Endothelial cell of umbilical vein (primary cell): ENCODE measurements around the gene SCN10A. TPM values are rescaled to one million over a fixed set of nuclear protein-coding genes. Genes with fewer than 3 reads are reported as not detected.

Experiments used
- BruUV-seq: library from RNA; stranded (reverse); fragments of 400-500 nt; replicated peaks from 2 replicates; lab custom pipeline; 2021; lab: Mats Ljungman, UMichigan
- CTCF ChIA-PET: fragments of 300-600, 350-600 bp; sonication (Branson Sonifier 250); formaldehyde crosslinking; loops from one replicate; lab custom pipeline; 2021; ENCODE audit warnings: antibody characterized with exemption, inconsistent platforms; lab: Charles Lee
- POLR2A ChIA-PET: fragments of 300-600, 350-600 bp; sonication (Branson Sonifier 250); formaldehyde crosslinking; loops from one replicate; lab custom pipeline; 2021; ENCODE audit warnings: antibody characterized with exemption, inconsistent platforms; lab: Charles Lee
- DNase-seq: peaks from one replicate; pipeline ENCODE4 v3.0.0-alpha.2; 2011; ENCODE audit warnings: low read depth, low spot score
- FAIRE-seq: peaks from 2 replicates; lab custom pipeline; 2011; peaks lifted over from hg19 to GRCh38; lab: Jason Lieb, UNC
- H2AFZ ChIP-seq: 2 replicates; pipeline ENCODE4 v1.6.0; 2012; ENCODE audit warnings: low read depth, low read length, control low read depth, inconsistent platforms
- H3K27ac ChIP-seq: 2 replicates; pipeline ENCODE4 v1.5.1; 2011; ENCODE audit warnings: low read depth, mild to moderate bottlenecking, control low read depth, low read length, moderate library complexity; ENCODE audit not compliant: insufficient read depth
- H3K27me3 ChIP-seq, 2 experiments: 2 replicates each; pipeline versions ENCODE4 v1.6.0 to v1.6.1; 2011; ENCODE audit warnings: low read length in 2 of 2, mixed read lengths in 1 of 2; ENCODE audit not compliant: control insufficient read depth in 2 of 2, insufficient read depth in 2 of 2
- H3K36me3 ChIP-seq, 2 experiments: 2 replicates in 1 of 2; 3 replicates in 1 of 2; pipeline ENCODE4 v1.5.1; 2011; ENCODE audit warnings: low read length in 2 of 2, mild to moderate bottlenecking in 1 of 2, moderate library complexity in 1 of 2; ENCODE audit not compliant: control insufficient read depth in 2 of 2, insufficient read depth in 2 of 2; ENCODE audit errors: extremely low read depth in 1 of 2
- H3K4me1 ChIP-seq: 3 replicates; pipeline ENCODE4 v1.5.1; 2011; ENCODE audit warnings: mild to moderate bottlenecking, low read length; ENCODE audit not compliant: control insufficient read depth, insufficient read depth; ENCODE audit errors: extremely low read depth
- H3K4me2 ChIP-seq: 2 replicates; pipeline ENCODE4 v1.6.1; 2011; ENCODE audit warnings: low read length, control low read depth, mixed read lengths; ENCODE audit not compliant: insufficient read depth
- H3K4me3 ChIP-seq, 3 experiments: fragments of 200-600 bp in 1 of 3; sonication (generic), shearing (Covaris generic) in 1 of 3; replicated peaks in 1 of 3; 2 replicates each; pipeline ENCODE4 v1.5.1; 2011 to 2016; ENCODE audit warnings: control low read depth in 3 of 3, low read length in 3 of 3, mild to moderate bottlenecking in 2 of 3, inconsistent platforms in 1 of 3, low read depth in 1 of 3, moderate library complexity in 1 of 3; ENCODE audit not compliant: insufficient read depth in 1 of 3
- H3K79me2 ChIP-seq: 2 replicates; pipeline ENCODE4 v1.6.0; 2012; ENCODE audit warnings: low read length, inconsistent platforms; ENCODE audit not compliant: control insufficient read depth, insufficient read depth
- H3K9ac ChIP-seq: replicated peaks from 2 replicates; pipeline ENCODE3; 2011; ENCODE audit warnings: low read length, control low read depth; ENCODE audit not compliant: insufficient read depth; ENCODE audit errors: extremely low read depth
- H3K9me1 ChIP-seq: replicated peaks from 3 replicates; pipeline ENCODE4 v1.6.0; 2011; ENCODE audit warnings: mild to moderate bottlenecking, low read length; ENCODE audit not compliant: control insufficient read depth, insufficient read depth; ENCODE audit errors: extremely low read depth
- H3K9me3 ChIP-seq: replicated peaks from 2 replicates; pipeline ENCODE4 v1.5.1; 2012; ENCODE audit warnings: low read length, inconsistent platforms; ENCODE audit not compliant: control insufficient read depth, insufficient read depth
- H4K20me1 ChIP-seq: replicated peaks from 2 replicates; pipeline ENCODE3; 2011; ENCODE audit warnings: mild to moderate bottlenecking, low read length; ENCODE audit not compliant: control insufficient read depth, insufficient read depth; ENCODE audit errors: extremely low read depth
- EZH2 ChIP-seq: IDR thresholded peaks from 2 replicates; pipeline ENCODE4 v1.6.1; 2012; ENCODE audit warnings: borderline replicate concordance, low read depth, mild to moderate bottlenecking, moderate library complexity, low read length, inconsistent platforms; ENCODE audit not compliant: severe bottlenecking
- FOS ChIP-seq: IDR thresholded peaks from 2 replicates; pipeline ENCODE4 v1.6.1; 2011; ENCODE audit warnings: mild to moderate bottlenecking, low read length, moderate library complexity, borderline replicate concordance; ENCODE audit not compliant: insufficient read depth
- GATA2 ChIP-seq: IDR thresholded peaks from 2 replicates; pipeline ENCODE4 v1.7.0; 2011; ENCODE audit warnings: low read depth, mild to moderate bottlenecking, moderate library complexity, mixed read lengths, low read length; ENCODE audit not compliant: insufficient read length, insufficient read depth
- JUN ChIP-seq: IDR thresholded peaks from 2 replicates; pipeline ENCODE4 v1.6.1; 2011; ENCODE audit warnings: borderline replicate concordance, low read depth; ENCODE audit not compliant: insufficient read length, insufficient read depth
- MYC ChIP-seq: IDR thresholded peaks from one replicate; pipeline ENCODE4 v1.6.1; 2011; ENCODE audit warnings: mild to moderate bottlenecking, low read depth, low read length
- POLR2A ChIP-seq: IDR thresholded peaks from 2 replicates; pipeline ENCODE4 v1.6.1; 2012; ENCODE audit warnings: low read depth, mild to moderate bottlenecking, control low read depth, low read length
- POLR2AphosphoS5 ChIP-seq: IDR thresholded peaks from 2 replicates; pipeline ENCODE4 v1.6.1; 2012; ENCODE audit warnings: low read depth, mild to moderate bottlenecking, control low read depth, low read length, moderate library complexity; ENCODE audit not compliant: insufficient read depth
- dilution Hi-C: fragments of 300-500 bp; cut with MboI; formaldehyde crosslinking; loops from one replicate; pipeline ENCODE4 v1.15.0; 2019; ENCODE audit warnings: low sequenced_read_pairs; ENCODE audit not compliant: extremely low pct_ligation_motif_present
- intact Hi-C: fragments of 100-400 bp; cut with micrococcal nuclease; formaldehyde crosslinking; loops from one replicate; pipeline ENCODE4 v1.10.0; 2022
- polyA plus RNA-seq, 4 experiments: library from polyadenylated mRNA; depleted of rRNA in 3 of 4; stranded (reverse) in 3 of 4; unstranded in 1 of 4; fragments of >200 nt; gene quantifications; 2 replicates each; pipeline versions ENCODE4 v1.2.1 to v1.2.3, GENCODE V29; 2011 to 2012; ENCODE audit warnings: missing spikeins in 1 of 4
- total RNA-seq: library from RNA; stranded (reverse); gene quantifications from 2 replicates; pipeline ENCODE4 v1.2.3, GENCODE V29; 2021
- TF ChIP-seq, protein P1 (sequence below), 2 donors: IDR thresholded peaks; 1 replicate in 1 of 2; 2 replicates in 1 of 2; pipeline ENCODE4 v1.5.1; 2011; ENCODE audit warnings: low read length in 2 of 2, mild to moderate bottlenecking in 2 of 2, moderate library complexity in 2 of 2, control low read depth in 1 of 2, inconsistent platforms in 1 of 2, low read depth in 1 of 2; ENCODE audit not compliant: insufficient read depth in 1 of 2; ENCODE audit errors: extremely low read depth in 1 of 2
- TF ChIP-seq, protein P2 (sequence below): IDR thresholded peaks from 2 replicates; pipeline ENCODE4 v1.6.1; 2011; ENCODE audit not compliant: insufficient read depth, insufficient read length

Gene SCN10A
- total and polyA plus RNA-seq, 2 donors (not counting 3 experiments of a cell fraction or from before 2014, with no cell fraction given) = 0.07 TPM; not detected in 1

DNA sequence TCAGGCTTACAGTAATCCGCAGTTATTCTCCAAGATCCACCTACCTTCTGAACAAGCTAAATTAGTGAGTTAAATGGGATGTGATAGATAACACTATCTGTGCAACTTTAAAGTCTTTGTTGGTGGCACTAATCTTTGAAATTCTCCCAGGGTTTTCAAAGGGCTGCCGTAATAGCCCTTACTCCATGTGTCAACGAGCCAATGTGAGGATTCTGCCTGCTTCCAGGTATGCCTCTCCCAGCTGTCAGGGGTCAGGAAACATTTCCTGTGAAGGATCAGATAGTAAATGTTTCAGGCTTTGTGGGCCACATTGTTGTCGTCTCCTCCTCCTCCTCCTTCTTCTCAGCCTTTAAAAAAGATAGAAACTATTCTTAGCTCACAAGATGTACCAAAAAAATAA lies 146.3 kb downstream of the SCN10A start:
- TF ChIP-seq FOS = no peak
- no peak for TF ChIP-seq POLR2AphosphoS5
- TF ChIP-seq, protein P1, sequence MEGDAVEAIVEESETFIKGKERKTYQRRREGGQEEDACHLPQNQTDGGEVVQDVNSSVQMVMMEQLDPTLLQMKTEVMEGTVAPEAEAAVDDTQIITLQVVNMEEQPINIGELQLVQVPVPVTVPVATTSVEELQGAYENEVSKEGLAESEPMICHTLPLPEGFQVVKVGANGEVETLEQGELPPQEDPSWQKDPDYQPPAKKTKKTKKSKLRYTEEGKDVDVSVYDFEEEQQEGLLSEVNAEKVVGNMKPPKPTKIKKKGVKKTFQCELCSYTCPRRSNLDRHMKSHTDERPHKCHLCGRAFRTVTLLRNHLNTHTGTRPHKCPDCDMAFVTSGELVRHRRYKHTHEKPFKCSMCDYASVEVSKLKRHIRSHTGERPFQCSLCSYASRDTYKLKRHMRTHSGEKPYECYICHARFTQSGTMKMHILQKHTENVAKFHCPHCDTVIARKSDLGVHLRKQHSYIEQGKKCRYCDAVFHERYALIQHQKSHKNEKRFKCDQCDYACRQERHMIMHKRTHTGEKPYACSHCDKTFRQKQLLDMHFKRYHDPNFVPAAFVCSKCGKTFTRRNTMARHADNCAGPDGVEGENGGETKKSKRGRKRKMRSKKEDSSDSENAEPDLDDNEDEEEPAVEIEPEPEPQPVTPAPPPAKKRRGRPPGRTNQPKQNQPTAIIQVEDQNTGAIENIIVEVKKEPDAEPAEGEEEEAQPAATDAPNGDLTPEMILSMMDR (IDR thresholded peaks at IDR 0.05; ENCODE audit: extremely low read depth in 1 of 2, insufficient read depth in 1 of 2, low read depth in 1 of 2, low read length in 2 of 2) = no peak
- no peak for TF ChIP-seq MYC
- TF ChIP-seq POLR2A = no peak
- TF ChIP-seq, protein P2, sequence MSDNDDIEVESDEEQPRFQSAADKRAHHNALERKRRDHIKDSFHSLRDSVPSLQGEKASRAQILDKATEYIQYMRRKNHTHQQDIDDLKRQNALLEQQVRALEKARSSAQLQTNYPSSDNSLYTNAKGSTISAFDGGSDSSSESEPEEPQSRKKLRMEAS = no peak
- TF ChIP-seq JUN = no peak
- no peak for TF ChIP-seq GATA2
- no peak for TF ChIP-seq EZH2
- Histone ChIP-seq H3K9ac (no peak overlapping the region), H2AFZ (no peak overlapping the region), H3K79me2 (no peaks in the 10 kb centered on the region), H4K20me1 (no peaks in the 10 kb centered on the region), H3K36me3 (no peaks in the 10 kb centered on the region), H3K9me3 (no peaks in the 10 kb centered on the region), H3K27me3 (peaks cover 4 to 15% of the 10 kb centered on the region in 2 experiments), H3K4me1 (no peaks in the 10 kb centered on the region), H3K27ac (no peak overlapping the region), H3K4me2 (no peak overlapping the region), H3K4me3 (no peak overlapping the region), H3K9me1 (no peaks in the 10 kb centered on the region)
- dilution Hi-C loops (no loop called here), intact Hi-C loops (no loop called here)
- POLR2A ChIA-PET = no interaction called here
- CTCF ChIA-PET = interaction anchor here (0.8 to 4.1 kb wide), 6 partner anchors 9 to 174 kb away, joined by 3 to 26 read pairs (median 4); no protein-coding TSS in a partner anchor
- DNase-seq (no peak), FAIRE-seq (no peak)
- no TSS peak for BruUV-seq
